HL-60 (cell line): ENCODE results near the gene BZW2.

Experiments used
- CTCF ChIP-seq: IDR thresholded peaks from one replicate; pipeline ENCODE4 v1.5.1; 2011; ENCODE audit warnings: low read length, control low read depth, inconsistent platforms; ENCODE audit not compliant: insufficient read depth
- GABPA ChIP-seq: IDR thresholded peaks from 2 replicates; pipeline ENCODE4 v1.6.1; 2012; ENCODE audit warnings: low read depth
- POLR2AphosphoS5 ChIP-seq: IDR thresholded peaks from 2 replicates; pipeline ENCODE4 v1.6.1; 2012; ENCODE audit warnings: low read depth
- REST ChIP-seq: IDR thresholded peaks from 2 replicates; pipeline ENCODE4 v1.6.1; 2012; ENCODE audit warnings: low read depth; ENCODE audit not compliant: insufficient replicate concordance
- SPI1 ChIP-seq: IDR thresholded peaks from 2 replicates; pipeline ENCODE4 v1.6.1; 2012; ENCODE audit warnings: low read depth, mild to moderate bottlenecking, borderline replicate concordance

GRCh38 chr7:16648551-16648950, 2.6 kb downstream of the BZW2 start:
- TF ChIP-seq CTCF (no peak), POLR2AphosphoS5 (no peak), GABPA (no peak), REST (no peak), SPI1 (no peak)
